ENCODE results near the gene ZNF672.

DNA sequence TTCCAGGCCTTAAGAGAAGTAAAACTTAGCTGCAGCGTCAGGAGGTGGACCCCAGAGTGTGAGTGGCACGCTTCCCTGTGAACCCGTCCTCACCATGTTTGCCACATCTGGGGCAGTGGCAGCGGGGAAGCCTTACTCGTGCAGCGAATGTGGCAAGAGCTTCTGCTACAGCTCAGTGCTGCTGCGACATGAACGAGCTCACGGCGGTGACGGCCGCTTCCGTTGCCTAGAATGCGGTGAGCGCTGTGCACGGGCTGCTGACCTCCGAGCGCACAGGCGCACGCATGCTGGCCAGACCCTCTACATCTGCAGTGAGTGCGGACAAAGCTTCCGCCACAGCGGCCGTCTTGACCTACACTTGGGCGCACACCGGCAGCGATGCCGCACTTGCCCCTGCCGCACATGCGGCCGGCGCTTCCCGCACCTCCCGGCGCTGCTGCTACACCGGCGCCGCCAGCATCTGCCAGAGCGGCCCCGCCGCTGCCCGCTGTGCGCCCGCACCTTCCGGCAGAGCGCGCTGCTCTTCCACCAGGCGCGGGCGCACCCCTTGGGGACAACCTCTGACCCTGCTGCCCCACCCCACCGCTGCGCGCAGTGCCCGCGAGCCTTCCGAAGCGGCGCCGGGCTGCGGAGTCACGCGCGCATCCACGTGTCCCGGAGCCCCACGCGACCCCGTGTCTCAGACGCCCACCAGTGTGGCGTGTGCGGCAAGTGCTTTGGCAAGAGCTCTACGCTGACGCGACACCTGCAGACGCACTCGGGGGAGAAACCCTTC is 9.3 kb downstream of the ZNF672 start:
- TF ChIP-seq, protein P1, sequence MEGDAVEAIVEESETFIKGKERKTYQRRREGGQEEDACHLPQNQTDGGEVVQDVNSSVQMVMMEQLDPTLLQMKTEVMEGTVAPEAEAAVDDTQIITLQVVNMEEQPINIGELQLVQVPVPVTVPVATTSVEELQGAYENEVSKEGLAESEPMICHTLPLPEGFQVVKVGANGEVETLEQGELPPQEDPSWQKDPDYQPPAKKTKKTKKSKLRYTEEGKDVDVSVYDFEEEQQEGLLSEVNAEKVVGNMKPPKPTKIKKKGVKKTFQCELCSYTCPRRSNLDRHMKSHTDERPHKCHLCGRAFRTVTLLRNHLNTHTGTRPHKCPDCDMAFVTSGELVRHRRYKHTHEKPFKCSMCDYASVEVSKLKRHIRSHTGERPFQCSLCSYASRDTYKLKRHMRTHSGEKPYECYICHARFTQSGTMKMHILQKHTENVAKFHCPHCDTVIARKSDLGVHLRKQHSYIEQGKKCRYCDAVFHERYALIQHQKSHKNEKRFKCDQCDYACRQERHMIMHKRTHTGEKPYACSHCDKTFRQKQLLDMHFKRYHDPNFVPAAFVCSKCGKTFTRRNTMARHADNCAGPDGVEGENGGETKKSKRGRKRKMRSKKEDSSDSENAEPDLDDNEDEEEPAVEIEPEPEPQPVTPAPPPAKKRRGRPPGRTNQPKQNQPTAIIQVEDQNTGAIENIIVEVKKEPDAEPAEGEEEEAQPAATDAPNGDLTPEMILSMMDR (IDR thresholded peaks at IDR 0.05; ENCODE audit: low read depth, low read length, missing input control): no peak
- TF ChIP-seq RAD21 (IDR thresholded peaks at IDR 0.05) (no peak), ATF3 (IDR thresholded peaks at IDR 0.05) (no peak), HNF4A (conservative IDR thresholded peaks at IDR 0.05) (no peak), TAF1 (conservative IDR thresholded peaks at IDR 0.05) (no peak), EGR1 (IDR thresholded peaks at IDR 0.05; ENCODE audit: low read depth in 2 of 2) (no peak), HNF4G (IDR thresholded peaks at IDR 0.05) (no peak)
- TF ChIP-seq, protein P2, sequence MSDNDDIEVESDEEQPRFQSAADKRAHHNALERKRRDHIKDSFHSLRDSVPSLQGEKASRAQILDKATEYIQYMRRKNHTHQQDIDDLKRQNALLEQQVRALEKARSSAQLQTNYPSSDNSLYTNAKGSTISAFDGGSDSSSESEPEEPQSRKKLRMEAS (IDR thresholded peaks at IDR 0.05): no peak
- TF ChIP-seq, protein P3, sequence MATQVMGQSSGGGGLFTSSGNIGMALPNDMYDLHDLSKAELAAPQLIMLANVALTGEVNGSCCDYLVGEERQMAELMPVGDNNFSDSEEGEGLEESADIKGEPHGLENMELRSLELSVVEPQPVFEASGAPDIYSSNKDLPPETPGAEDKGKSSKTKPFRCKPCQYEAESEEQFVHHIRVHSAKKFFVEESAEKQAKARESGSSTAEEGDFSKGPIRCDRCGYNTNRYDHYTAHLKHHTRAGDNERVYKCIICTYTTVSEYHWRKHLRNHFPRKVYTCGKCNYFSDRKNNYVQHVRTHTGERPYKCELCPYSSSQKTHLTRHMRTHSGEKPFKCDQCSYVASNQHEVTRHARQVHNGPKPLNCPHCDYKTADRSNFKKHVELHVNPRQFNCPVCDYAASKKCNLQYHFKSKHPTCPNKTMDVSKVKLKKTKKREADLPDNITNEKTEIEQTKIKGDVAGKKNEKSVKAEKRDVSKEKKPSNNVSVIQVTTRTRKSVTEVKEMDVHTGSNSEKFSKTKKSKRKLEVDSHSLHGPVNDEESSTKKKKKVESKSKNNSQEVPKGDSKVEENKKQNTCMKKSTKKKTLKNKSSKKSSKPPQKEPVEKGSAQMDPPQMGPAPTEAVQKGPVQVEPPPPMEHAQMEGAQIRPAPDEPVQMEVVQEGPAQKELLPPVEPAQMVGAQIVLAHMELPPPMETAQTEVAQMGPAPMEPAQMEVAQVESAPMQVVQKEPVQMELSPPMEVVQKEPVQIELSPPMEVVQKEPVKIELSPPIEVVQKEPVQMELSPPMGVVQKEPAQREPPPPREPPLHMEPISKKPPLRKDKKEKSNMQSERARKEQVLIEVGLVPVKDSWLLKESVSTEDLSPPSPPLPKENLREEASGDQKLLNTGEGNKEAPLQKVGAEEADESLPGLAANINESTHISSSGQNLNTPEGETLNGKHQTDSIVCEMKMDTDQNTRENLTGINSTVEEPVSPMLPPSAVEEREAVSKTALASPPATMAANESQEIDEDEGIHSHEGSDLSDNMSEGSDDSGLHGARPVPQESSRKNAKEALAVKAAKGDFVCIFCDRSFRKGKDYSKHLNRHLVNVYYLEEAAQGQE (IDR thresholded peaks at IDR 0.05): no peak
- TF ChIP-seq, protein P4, sequence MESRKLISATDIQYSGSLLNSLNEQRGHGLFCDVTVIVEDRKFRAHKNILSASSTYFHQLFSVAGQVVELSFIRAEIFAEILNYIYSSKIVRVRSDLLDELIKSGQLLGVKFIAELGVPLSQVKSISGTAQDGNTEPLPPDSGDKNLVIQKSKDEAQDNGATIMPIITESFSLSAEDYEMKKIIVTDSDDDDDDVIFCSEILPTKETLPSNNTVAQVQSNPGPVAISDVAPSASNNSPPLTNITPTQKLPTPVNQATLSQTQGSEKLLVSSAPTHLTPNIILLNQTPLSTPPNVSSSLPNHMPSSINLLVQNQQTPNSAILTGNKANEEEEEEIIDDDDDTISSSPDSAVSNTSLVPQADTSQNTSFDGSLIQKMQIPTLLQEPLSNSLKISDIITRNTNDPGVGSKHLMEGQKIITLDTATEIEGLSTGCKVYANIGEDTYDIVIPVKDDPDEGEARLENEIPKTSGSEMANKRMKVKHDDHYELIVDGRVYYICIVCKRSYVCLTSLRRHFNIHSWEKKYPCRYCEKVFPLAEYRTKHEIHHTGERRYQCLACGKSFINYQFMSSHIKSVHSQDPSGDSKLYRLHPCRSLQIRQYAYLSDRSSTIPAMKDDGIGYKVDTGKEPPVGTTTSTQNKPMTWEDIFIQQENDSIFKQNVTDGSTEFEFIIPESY (IDR thresholded peaks at IDR 0.05): no peak

Measured in liver (tissue), 3 donors.